ENCODE results near the gene KIAA1958. TPM values are rescaled to one million over a fixed set of nuclear protein-coding genes. Genes with fewer than 3 reads are reported as not detected.

KIAA1958 gene
- polyA plus RNA-seq, 2 of the 4 experiments (the other 2 are of a cell fraction): 2.2 to 3.7 TPM

- TF ChIP-seq NFE2L2 (conservative IDR thresholded peaks at IDR 0.05; ENCODE audit: low read length) (no peak), CTCF (IDR thresholded peaks at IDR 0.05) (no peak), JUN (IDR thresholded peaks at IDR 0.05) (no peak), SREBF2 (IDR thresholded peaks at IDR 0.05) (no peak), EHF (CRISPR knock-in tag; IDR thresholded peaks at IDR 0.05) (no peak), NPAS2 (CRISPR knock-in tag; IDR thresholded peaks at IDR 0.05; ENCODE audit: borderline replicate concordance) (no peak), KDM5A (IDR thresholded peaks at IDR 0.05) (no peak)
Measured at GRCh38 chr9:112493393-112494137, 6.9 kb downstream of the KIAA1958 start (continued).

- ChIA-PET POLR2A (interaction anchor here (0.7 kb wide), 1 partner anchor 8 kb away, joined by 6 read pairs; the partner anchor contains the start of gene KIAA1958), CTCF (interaction anchor here (1.2 kb wide), 1 partner anchor 39 kb away, joined by 3 read pairs; no protein-coding TSS in a partner anchor)
- FAIRE-seq: no peak
- DNase-seq (ENCODE audit: low read depth in 1 of 2, low spot score in 1 of 2): no peak
- Histone ChIP-seq H3K4me3 (no peak overlapping the region), H3K27ac (no peak overlapping the region), H3K4me1 (peaks cover 7% of the 10 kb centered on the region; the same call in 2 of the 3 replicates), H3K4me2 (no peak overlapping the region), H3K9me3 (peaks cover 29% of the 10 kb centered on the region)
- 92% methylated on average over 1 of the region's 1 CpG for WGBS (ENCODE audit: missing lambda C conversion rate)
- TF ChIP-seq ELK1 (IDR thresholded peaks at IDR 0.05; ENCODE audit: low read depth, low read length) (no peak), JUN (IDR thresholded peaks at IDR 0.05) (no peak), POLR2AphosphoS2 (conservative IDR thresholded peaks at IDR 0.05; ENCODE audit: low read length) (no peak)
- no peak for ATAC-seq
Measured at GRCh38 chr9:112494153-112494552, 7.5 kb downstream of the KIAA1958 start.

- H3K9me3 ChIP-seq: peaks cover 29% of the 10 kb centered on the region
- H3K4me2 ChIP-seq: no peak overlapping the region
- ChIA-PET CTCF (interaction anchor here (0.7 kb wide), 1 partner anchor 83 kb away, joined by 3 read pairs; no protein-coding TSS in a partner anchor), POLR2A (interaction anchor here (1.4 kb wide), 1 partner anchor 9 kb away, joined by 5 read pairs; the partner anchor contains the start of gene KIAA1958)
- TF ChIP-seq PBX3 (IDR thresholded peaks at IDR 0.05): no peak
- no peak for TF ChIP-seq TFCP2L1 (CRISPR knock-in tag; IDR thresholded peaks at IDR 0.05)
- no peak for TF ChIP-seq FOXS1 (CRISPR knock-in tag; IDR thresholded peaks at IDR 0.05)
- no peak for TF ChIP-seq NFE2L2 (conservative IDR thresholded peaks at IDR 0.05; ENCODE audit: low read length)
- no peak for TF ChIP-seq ELK1 (IDR thresholded peaks at IDR 0.05; ENCODE audit: low read depth, low read length)
- TF ChIP-seq SMC3 (IDR thresholded peaks at IDR 0.05): no peak
- TF ChIP-seq RNF2 (IDR thresholded peaks at IDR 0.05; ENCODE audit: borderline replicate concordance, low read depth): no peak
- TF ChIP-seq EP300 (IDR thresholded peaks at IDR 0.05): no peak
- no peak for TF ChIP-seq CBX2 (IDR thresholded peaks at IDR 0.05; ENCODE audit: borderline replicate concordance, low read depth)
- TF ChIP-seq MAFK (IDR thresholded peaks at IDR 0.05; ENCODE audit: partially characterized antibody): no peak
- TF ChIP-seq KDM5A (IDR thresholded peaks at IDR 0.05): no peak
- no peak for TF ChIP-seq HDAC2 (IDR thresholded peaks at IDR 0.05)
- no peak overlapping the region for H3K4me3 ChIP-seq
- no peaks in the 10 kb centered on the region for H3K4me1 ChIP-seq
- H3K27ac ChIP-seq: no peak overlapping the region
- WGBS (ENCODE audit: missing lambda C conversion rate): 91% methylated on average over 4 of the region's 4 CpGs
- DNase-seq (ENCODE audit: low read depth in 1 of 2, low spot score in 1 of 2): no peak
- FAIRE-seq: no peak
- ATAC-seq: no peak
Measured at GRCh38 chr9:112495614-112496013, 9.0 kb downstream of the KIAA1958 start.
